RWPE2 (cell line): ENCODE measurements around the gene C16orf89.

Experiments
- ATAC-seq: fragments of 200-7000 bp; cut with Tn5 transposase; 3 replicates; pipeline ENCODE4 v1.9.1; 2021; ENCODE audit warnings: low read depth
- DNase-seq: peaks from one replicate; pipeline ENCODE4 v3.0.0-alpha.2; 2020; ENCODE audit warnings: low spot score
- H3K27ac ChIP-seq: fragments of 450-650 bp; 2 replicates; pipeline ENCODE4 v1.5.1; 2017; ENCODE audit warnings: mild to moderate bottlenecking; ENCODE audit not compliant: poor library complexity, severe bottlenecking
- H3K27me3 ChIP-seq: fragments of 250-450 bp; sonication (Bioruptor Pico); 2 replicates; pipeline ENCODE4 v1.5.1; 2021; ENCODE audit warnings: mild to moderate bottlenecking, moderate library complexity; ENCODE audit not compliant: insufficient read depth, poor library complexity, severe bottlenecking
- H3K36me3 ChIP-seq: fragments of 250-450 bp; sonication (Bioruptor Pico); 2 replicates; pipeline ENCODE4 v1.5.1; 2020; ENCODE audit warnings: low read depth, mild to moderate bottlenecking, moderate library complexity
- H3K4me1 ChIP-seq: fragments of 250-450 bp; sonication (Bioruptor Pico); 2 replicates; pipeline ENCODE4 v1.5.1; 2021; ENCODE audit warnings: mild to moderate bottlenecking, moderate library complexity; ENCODE audit not compliant: insufficient read depth, poor library complexity, severe bottlenecking
- H3K4me3 ChIP-seq: fragments of 250-450 bp; sonication (Bioruptor Pico); 2 replicates; pipeline ENCODE4 v1.5.1; 2021; ENCODE audit warnings: mild to moderate bottlenecking, moderate library complexity; ENCODE audit not compliant: severe bottlenecking
- H3K9me3 ChIP-seq: fragments of 250-450 bp; sonication (Bioruptor Pico); 2 replicates; pipeline ENCODE4 v1.5.1; 2021; ENCODE audit warnings: mild to moderate bottlenecking, moderate library complexity; ENCODE audit not compliant: severe bottlenecking
- TF ChIP-seq, protein P1 (sequence below): fragments of 450-650 bp; IDR thresholded peaks from one replicate; pipeline ENCODE4 v1.5.1; 2017; ENCODE audit warnings: mild to moderate bottlenecking, moderate library complexity; ENCODE audit not compliant: poor library complexity, severe bottlenecking

The C16orf89 gene

DNA sequence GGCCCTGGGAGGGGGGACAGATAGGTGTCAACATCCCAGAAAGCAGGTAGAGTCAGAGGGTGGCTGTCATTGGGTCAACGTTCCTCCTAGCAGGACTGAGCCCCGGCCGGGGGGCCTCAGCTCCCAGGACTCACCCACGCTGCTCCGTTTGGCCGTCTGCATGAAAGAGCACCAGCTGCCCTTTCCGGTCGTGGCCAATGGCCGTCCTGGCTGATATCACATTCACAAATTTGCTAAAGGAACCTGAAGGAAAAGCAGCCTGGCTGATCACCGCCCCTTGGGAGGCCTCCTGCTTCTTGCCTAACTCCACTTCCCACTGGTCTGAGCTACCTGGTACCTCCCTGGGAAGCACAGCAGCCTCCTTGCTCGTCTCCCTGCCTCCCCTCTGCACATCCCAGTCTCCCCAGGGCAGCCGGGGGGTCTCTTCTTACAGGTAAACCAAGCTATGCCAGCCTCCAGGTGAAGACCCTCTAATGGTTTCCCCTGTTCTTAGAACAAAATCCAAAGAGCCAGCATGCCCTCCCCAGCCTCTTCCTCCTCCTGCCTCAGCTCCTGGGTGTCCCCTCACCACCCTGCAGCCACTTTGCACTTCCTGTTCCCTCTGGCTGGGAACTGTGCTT is 35.4 kb downstream of the C16orf89 start:
- no peak for DNase-seq
- Histone ChIP-seq H3K4me1 (peaks cover 5% of the 10 kb centered on the region), H3K9me3 (no peaks in the 10 kb centered on the region), H3K4me3 (no peak overlapping the region), H3K27ac (no peak overlapping the region), H3K27me3 (no peaks in the 10 kb centered on the region), H3K36me3 (no peaks in the 10 kb centered on the region)
- TF ChIP-seq, protein P1, sequence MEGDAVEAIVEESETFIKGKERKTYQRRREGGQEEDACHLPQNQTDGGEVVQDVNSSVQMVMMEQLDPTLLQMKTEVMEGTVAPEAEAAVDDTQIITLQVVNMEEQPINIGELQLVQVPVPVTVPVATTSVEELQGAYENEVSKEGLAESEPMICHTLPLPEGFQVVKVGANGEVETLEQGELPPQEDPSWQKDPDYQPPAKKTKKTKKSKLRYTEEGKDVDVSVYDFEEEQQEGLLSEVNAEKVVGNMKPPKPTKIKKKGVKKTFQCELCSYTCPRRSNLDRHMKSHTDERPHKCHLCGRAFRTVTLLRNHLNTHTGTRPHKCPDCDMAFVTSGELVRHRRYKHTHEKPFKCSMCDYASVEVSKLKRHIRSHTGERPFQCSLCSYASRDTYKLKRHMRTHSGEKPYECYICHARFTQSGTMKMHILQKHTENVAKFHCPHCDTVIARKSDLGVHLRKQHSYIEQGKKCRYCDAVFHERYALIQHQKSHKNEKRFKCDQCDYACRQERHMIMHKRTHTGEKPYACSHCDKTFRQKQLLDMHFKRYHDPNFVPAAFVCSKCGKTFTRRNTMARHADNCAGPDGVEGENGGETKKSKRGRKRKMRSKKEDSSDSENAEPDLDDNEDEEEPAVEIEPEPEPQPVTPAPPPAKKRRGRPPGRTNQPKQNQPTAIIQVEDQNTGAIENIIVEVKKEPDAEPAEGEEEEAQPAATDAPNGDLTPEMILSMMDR, result no peak
- ATAC-seq, result no peak

DNA sequence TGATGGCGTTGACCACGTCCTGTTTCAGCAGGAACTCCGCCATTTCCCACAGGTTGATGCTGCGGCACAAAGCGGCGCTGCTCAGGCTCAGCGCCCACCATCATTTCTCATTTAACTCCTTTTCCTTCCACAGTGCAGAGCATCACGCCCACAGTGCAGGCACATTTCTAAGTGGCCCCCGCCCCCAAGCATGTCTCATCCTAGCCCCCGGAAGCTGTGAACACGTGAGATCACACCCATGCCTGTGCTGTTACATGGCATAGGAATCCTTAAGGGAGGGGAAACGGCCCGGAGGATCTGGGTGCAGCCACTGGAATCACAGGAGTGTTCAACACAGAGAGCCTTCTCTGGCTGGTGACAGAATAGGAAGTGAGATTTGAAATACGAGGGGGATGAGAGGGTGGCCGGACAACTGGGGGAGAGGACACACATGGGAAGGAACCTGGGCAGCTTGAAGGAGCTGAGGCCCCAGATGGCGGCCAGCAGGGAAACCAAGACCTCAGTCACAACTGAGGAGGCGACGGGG is 36.7 kb downstream of the C16orf89 start:
- no peak for DNase-seq
- no peaks in the 10 kb centered on the region for H3K9me3 ChIP-seq
- no peak overlapping the region for H3K4me3 ChIP-seq
- no peaks in the 10 kb centered on the region for H3K4me1 ChIP-seq
- no peak for ATAC-seq
- TF ChIP-seq, protein P1, result no peak
- no peak overlapping the region for H3K27ac ChIP-seq
- H3K27me3 ChIP-seq, result no peaks in the 10 kb centered on the region
- no peaks in the 10 kb centered on the region for H3K36me3 ChIP-seq

DNA sequence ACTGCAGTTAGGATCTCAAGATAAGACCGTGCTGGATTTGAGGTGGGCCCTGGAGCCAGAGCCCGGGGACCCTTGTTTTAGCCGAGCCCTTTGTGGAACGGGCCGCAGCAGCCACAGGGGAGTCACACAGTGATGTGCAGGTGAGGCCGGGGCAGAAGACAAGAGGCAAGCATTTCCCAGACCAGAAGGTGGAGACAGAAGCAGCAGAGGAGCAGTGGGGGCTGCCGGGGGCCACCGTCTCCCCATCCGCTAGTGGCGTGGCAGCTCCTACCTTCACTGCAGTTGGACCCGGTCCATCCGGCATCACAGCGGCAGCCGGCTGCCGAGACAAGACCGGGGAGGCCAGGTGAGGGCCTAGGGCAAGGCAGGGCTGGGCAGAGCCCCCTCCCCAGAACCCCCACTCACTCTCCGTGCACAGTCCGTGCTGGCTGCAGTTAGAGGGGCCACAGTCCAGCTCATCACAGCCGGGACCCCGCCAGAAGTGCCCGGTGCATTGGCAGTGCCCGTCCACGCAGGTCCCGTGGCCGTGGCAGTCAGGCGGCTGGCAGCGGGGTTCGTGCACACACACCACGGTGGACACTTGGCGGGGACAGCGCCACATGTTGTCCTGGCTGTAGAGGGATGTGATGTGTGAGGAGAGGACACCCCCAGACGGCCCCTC is 38.1 kb downstream of the C16orf89 start:
- DNase-seq, result no peak
- Histone ChIP-seq H3K36me3 (no peaks in the 10 kb centered on the region), H3K27me3 (no peaks in the 10 kb centered on the region), H3K4me3 (no peak overlapping the region), H3K27ac (no peak overlapping the region), H3K9me3 (no peaks in the 10 kb centered on the region), H3K4me1 (no peaks in the 10 kb centered on the region)
- TF ChIP-seq, protein P1, result no peak
- no peak for ATAC-seq

DNA sequence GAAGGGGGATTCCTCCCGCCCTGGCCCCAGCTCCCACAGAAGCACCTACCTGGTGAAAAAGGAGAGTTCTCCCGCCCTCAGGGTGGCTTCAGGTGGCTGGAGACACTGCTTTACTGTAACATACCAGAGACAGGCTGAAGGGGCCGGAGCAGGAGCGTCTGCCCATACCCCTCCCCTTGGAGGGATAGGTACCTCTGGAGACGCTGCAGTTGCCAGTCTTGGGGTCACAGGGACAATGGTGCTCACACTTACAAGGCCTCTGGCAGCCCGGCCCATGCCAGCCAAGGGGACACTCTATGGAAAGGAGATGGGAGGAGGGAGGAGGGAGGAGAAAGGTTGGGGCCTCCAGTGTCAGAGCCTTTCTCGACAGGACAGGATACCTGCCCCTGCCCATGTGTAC is 38.7 kb downstream of the C16orf89 start:
- DNase-seq (no peak), ATAC-seq (no peak)
- TF ChIP-seq, protein P1, result no peak
- H3K9me3 ChIP-seq, result no peaks in the 10 kb centered on the region
- no peaks in the 10 kb centered on the region for H3K27me3 ChIP-seq
- no peaks in the 10 kb centered on the region for H3K4me1 ChIP-seq
- H3K4me3 ChIP-seq, result no peak overlapping the region
- no peak overlapping the region for H3K27ac ChIP-seq
- no peaks in the 10 kb centered on the region for H3K36me3 ChIP-seq

DNA sequence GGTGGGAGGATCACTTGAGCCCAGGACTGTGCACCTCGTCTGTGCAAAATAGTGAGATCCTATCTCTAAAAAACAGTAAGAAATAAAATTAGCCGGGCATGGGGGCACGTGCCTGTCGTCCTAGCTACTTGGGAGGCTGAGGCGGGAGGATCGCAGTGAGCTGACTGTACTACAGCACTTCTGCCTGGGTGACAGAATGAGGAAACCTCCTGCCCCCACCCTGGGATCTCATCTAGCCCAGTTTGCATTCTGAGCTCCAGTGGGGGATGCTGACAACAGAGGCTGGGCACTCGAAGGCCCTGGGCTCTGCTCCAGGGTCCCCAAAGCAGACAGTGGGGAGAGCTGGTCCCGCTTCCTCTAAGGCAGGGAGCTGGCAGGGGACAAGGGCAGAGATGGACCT is 39.1 kb downstream of the C16orf89 start:
- TF ChIP-seq, protein P1, result no peak
- ATAC-seq, result no peak
- no peaks in the 10 kb centered on the region for H3K36me3 ChIP-seq
- H3K4me3 ChIP-seq, result no peak overlapping the region
- H3K9me3 ChIP-seq, result no peaks in the 10 kb centered on the region
- no peaks in the 10 kb centered on the region for H3K27me3 ChIP-seq
- no peak overlapping the region for H3K27ac ChIP-seq
- no peak for DNase-seq
- no peaks in the 10 kb centered on the region for H3K4me1 ChIP-seq
